HG03558 (cell line): ENCODE measurements around the gene GMPPA.

ENCODE experiments used
- ATAC-seq: cut with Tn5 transposase; IDR thresholded peaks from one replicate; pipeline ENCODE4 v1.9.1; 2021; ENCODE audit warnings: moderate number of reproducible peaks; ENCODE audit not compliant: unreplicated experiment; ENCODE audit errors: extremely low read depth

The GMPPA gene

GRCh38 chr2:219499555-219499954, 864 bp downstream of the GMPPA start:
- no peak for ATAC-seq

- no peak for ATAC-seq
Measured at GRCh38 chr2:219500135-219500534, 1.4 kb downstream of the GMPPA start.

GRCh38 chr2:219501849-219502248, 3.2 kb downstream of the GMPPA start:
- no peak for ATAC-seq

- ATAC-seq: no peak
Measured at GRCh38 chr2:219502618-219503017, 3.9 kb downstream of the GMPPA start.

GRCh38 chr2:219505585-219505984, 6.9 kb downstream of the GMPPA start:
- no peak for ATAC-seq

GRCh38 chr2:219506153-219506801, 7.6 kb downstream of the GMPPA start:
- ATAC-seq: no peak

- ATAC-seq: no peak
Measured at GRCh38 chr2:219506802-219507526, 8.3 kb downstream of the GMPPA start.

- ATAC-seq: no peak
Measured at GRCh38 chr2:219507581-219508443, 9.1 kb downstream of the GMPPA start.

GRCh38 chr2:219508444-219508734, 9.7 kb downstream of the GMPPA start:
- no peak for ATAC-seq

- no peak for ATAC-seq
Measured at GRCh38 chr2:219508971-219509779, 10.5 kb downstream of the GMPPA start.

- ATAC-seq: no peak
Measured at GRCh38 chr2:219509780-219510511, 11.3 kb downstream of the GMPPA start.

GRCh38 chr2:219510512-219511135, 11.9 kb downstream of the GMPPA start:
- ATAC-seq: no peak

GRCh38 chr2:219511547-219512325, 13.0 kb downstream of the GMPPA start:
- no peak for ATAC-seq

GRCh38 chr2:219512524-219513216, 14.0 kb downstream of the GMPPA start:
- ATAC-seq: no peak

- ATAC-seq: no peak
Measured at GRCh38 chr2:219513787-219514186, 15.1 kb downstream of the GMPPA start.

- ATAC-seq: no peak
Measured at GRCh38 chr2:219514196-219514761, 15.6 kb downstream of the GMPPA start, which contains the start of gene ASIC4. ASIC4 (plus strand) TSS chr2:219514482; CDS start chr2:219514725, 243 bp downstream.

GRCh38 chr2:219514836-219515235, 16.1 kb downstream of the GMPPA start:
- no peak for ATAC-seq
